Activated CD4-positive, alpha-beta T cell treated with anti-CD3 and anti-CD28 coated beads for 4 hours (primary cell): ENCODE data around the gene TNFAIP2.
"Not testable (repeated sequence)": the region's sequence is repeated elsewhere in the genome, so short reads cannot be mapped to it uniquely, and the experiment has no call there.

Source experiments
- DNase-seq, 2 donors: peaks; one replicate each; pipeline ENCODE4 v3.0.0-alpha.2; 2020

The TNFAIP2 gene

GRCh38 chr14:103135333-103136260 lies 12.3 kb downstream of the TNFAIP2 start:
- no peak for DNase-seq

- no peak for DNase-seq
Observed at GRCh38 chr14:103136388-103137271, 13.4 kb downstream of the TNFAIP2 start.

GRCh38 chr14:103137689-103138300 lies 14.5 kb downstream of the TNFAIP2 start:
- DNase-seq = no peak

- no peak for DNase-seq
Observed at GRCh38 chr14:103138301-103139131, 15.3 kb downstream of the TNFAIP2 start.

GRCh38 chr14:103139132-103140025 lies 16.1 kb downstream of the TNFAIP2 start:
- no peak for DNase-seq

- DNase-seq = no peak
Observed at GRCh38 chr14:103140316-103141109, 17.3 kb downstream of the TNFAIP2 start.

- no peak for DNase-seq
Observed at GRCh38 chr14:103141117-103141796, 18.0 kb downstream of the TNFAIP2 start.

GRCh38 chr14:103142026-103142425 lies 18.8 kb downstream of the TNFAIP2 start:
- DNase-seq = no peak

- DNase-seq = no peak
Observed at GRCh38 chr14:103142721-103143302, 19.6 kb downstream of the TNFAIP2 start.

- no peak for DNase-seq
Observed at GRCh38 chr14:103143506-103143905, 20.2 kb downstream of the TNFAIP2 start.

- DNase-seq = no peak
Observed at GRCh38 chr14:103144085-103144484, 20.8 kb downstream of the TNFAIP2 start.

- DNase-seq = no peak
Observed at GRCh38 chr14:103146141-103146709, 23.0 kb downstream of the TNFAIP2 start.

- no peak for DNase-seq
Observed at GRCh38 chr14:103149351-103150237, 26.3 kb downstream of the TNFAIP2 start.

- no peak for DNase-seq
Observed at GRCh38 chr14:103151270-103151945, 28.1 kb downstream of the TNFAIP2 start.

- no peak for DNase-seq
Observed at GRCh38 chr14:103155010-103155409, 31.7 kb downstream of the TNFAIP2 start.

- DNase-seq = not testable (repeated sequence)
Observed at GRCh38 chr14:103155416-103155815, 32.2 kb downstream of the TNFAIP2 start.

GRCh38 chr14:103155826-103156394 lies 32.6 kb downstream of the TNFAIP2 start:
- no peak for DNase-seq
